ENCODE measurements around the gene LAMA3.
"Not testable (repeated sequence)": the region's sequence is repeated elsewhere in the genome, so short reads cannot be mapped to it uniquely, and the experiment has no call there.

LAMA3 gene

GRCh38 chr18:23704806-23705205 lies 15.6 kb downstream of the LAMA3 start:
- no peak for DNase-seq (ENCODE audit: extremely low read depth, low read depth)
- TF ChIP-seq CTCF (IDR thresholded peaks at IDR 0.05; ENCODE audit: low read depth, low read length): no peak

- DNase-seq (ENCODE audit: extremely low read depth, low read depth): no peak
- no peak for TF ChIP-seq CTCF (IDR thresholded peaks at IDR 0.05; ENCODE audit: low read depth, low read length)
Observed at GRCh38 chr18:23706971-23707640, 17.9 kb downstream of the LAMA3 start.

GRCh38 chr18:23710068-23710527 lies 20.8 kb downstream of the LAMA3 start:
- DNase-seq (ENCODE audit: extremely low read depth, low read depth): no peak

GRCh38 chr18:23710946-23711345 lies 21.7 kb downstream of the LAMA3 start:
- no peak for TF ChIP-seq CTCF (IDR thresholded peaks at IDR 0.05; ENCODE audit: low read depth, low read length)
- DNase-seq (ENCODE audit: extremely low read depth, low read depth): no peak

More at GRCh38 chr18:23710068-23710527, 20.8 kb downstream of the LAMA3 start:
- no peak for TF ChIP-seq CTCF (IDR thresholded peaks at IDR 0.05; ENCODE audit: low read depth, low read length)

GRCh38 chr18:23711426-23711825 lies 22.2 kb downstream of the LAMA3 start:
- DNase-seq (ENCODE audit: extremely low read depth, low read depth): no peak
- no peak for TF ChIP-seq CTCF (IDR thresholded peaks at IDR 0.05; ENCODE audit: low read depth, low read length)

- DNase-seq (ENCODE audit: extremely low read depth, low read depth): no peak
- TF ChIP-seq CTCF (IDR thresholded peaks at IDR 0.05; ENCODE audit: low read depth, low read length): no peak
Observed at GRCh38 chr18:23712445-23712844, 23.2 kb downstream of the LAMA3 start.

- TF ChIP-seq CTCF (IDR thresholded peaks at IDR 0.05; ENCODE audit: low read depth, low read length): no peak
- no peak for DNase-seq (ENCODE audit: extremely low read depth, low read depth)
Observed at GRCh38 chr18:23714576-23714975, 25.3 kb downstream of the LAMA3 start.

- DNase-seq (ENCODE audit: extremely low read depth, low read depth): not testable (repeated sequence)
Observed at GRCh38 chr18:23716079-23716478, 26.8 kb downstream of the LAMA3 start.
